Neural cell (in vitro differentiated cells): ENCODE data around the gene QDPR. TPM values are rescaled to one million over a fixed set of nuclear protein-coding genes. Genes with fewer than 3 reads are reported as not detected.

ENCODE experiments used
- H2AFZ ChIP-seq: fragments of 200-600, 300-800 bp; sonication (generic), shearing (Covaris generic); 2 replicates; pipeline ENCODE4 v1.6.0; 2014; ENCODE audit warnings: low read depth, mild to moderate bottlenecking, antibody characterized with exemption, low read length, moderate library complexity
- H3F3A ChIP-seq: fragments of 200-600 bp; shearing (Covaris generic); 2 replicates; pipeline ENCODE4 v1.6.1; 2016; ENCODE audit warnings: mild to moderate bottlenecking, moderate library complexity, mixed read lengths, antibody characterized with exemption, low read length; ENCODE audit not compliant: insufficient read depth, poor library complexity, severe bottlenecking
- H3K27ac ChIP-seq: fragments of 200-600, 300-800 bp; sonication (generic), shearing (Covaris generic); 2 replicates; pipeline ENCODE4 v1.5.1; 2014; ENCODE audit warnings: mild to moderate bottlenecking, low read length, moderate library complexity
- H3K27me3 ChIP-seq: fragments of 300-800, 200-600 bp; sonication (generic), shearing (Covaris generic); 2 replicates; pipeline ENCODE4 v1.6.0; 2014; ENCODE audit warnings: mild to moderate bottlenecking, low read depth, low read length, moderate library complexity; ENCODE audit not compliant: insufficient read depth
- H3K36me3 ChIP-seq: fragments of 300-800, 200-600 bp; sonication (generic), shearing (Covaris generic); 2 replicates; pipeline ENCODE4 v1.5.1; 2014; ENCODE audit warnings: mild to moderate bottlenecking, antibody characterized with exemption, low read length, moderate library complexity; ENCODE audit not compliant: insufficient read depth
- H3K4me2 ChIP-seq: fragments of 300-800, 200-600 bp; sonication (generic), shearing (Covaris generic); 2 replicates; pipeline ENCODE4 v1.6.0; 2014; ENCODE audit warnings: mild to moderate bottlenecking, low read length
- H3K4me3 ChIP-seq: fragments of 300-800, 200-600 bp; sonication (generic), shearing (Covaris generic); 2 replicates; pipeline ENCODE4 v1.5.1; 2014; ENCODE audit warnings: mild to moderate bottlenecking, low read length, moderate library complexity
- H3K79me2 ChIP-seq: fragments of 200-600 bp; shearing (Covaris generic); replicated peaks from 2 replicates; pipeline ENCODE4 v1.6.0; 2014; ENCODE audit warnings: mild to moderate bottlenecking, low read length, moderate library complexity; ENCODE audit not compliant: insufficient read depth
- H3K9ac ChIP-seq: fragments of 300-800, 200-600 bp; sonication (generic), shearing (Covaris generic); 2 replicates; pipeline ENCODE4 v1.6.1; 2016; ENCODE audit warnings: mild to moderate bottlenecking, low read length, mixed read lengths
- H3K9me2 ChIP-seq: fragments of 200-600 bp; shearing (Covaris generic); 2 replicates; pipeline ENCODE4 v1.6.1; 2016; ENCODE audit warnings: mild to moderate bottlenecking, low read length, mixed read lengths; ENCODE audit not compliant: insufficient read depth
- H3K9me3 ChIP-seq: fragments of 200-600, 300-800 bp; sonication (generic), shearing (Covaris generic); 2 replicates; pipeline ENCODE4 v1.6.1; 2016; ENCODE audit warnings: mild to moderate bottlenecking, mixed run types, low read length, moderate library complexity, mixed read lengths
- H4K20me1 ChIP-seq: fragments of 200-600 bp; shearing (Covaris generic); 2 replicates; pipeline ENCODE4 v1.6.1; 2016; ENCODE audit warnings: mild to moderate bottlenecking, mixed run types; ENCODE audit not compliant: insufficient read depth
- EP300 ChIP-seq: fragments of 450-650 bp; conservative IDR thresholded peaks from 2 replicates; pipeline ENCODE4 v1.6.1; 2014; ENCODE audit warnings: antibody characterized with exemption, mild to moderate bottlenecking, moderate library complexity; ENCODE audit not compliant: poor library complexity, severe bottlenecking
- EZH2 ChIP-seq: fragments of 200-600, 300-800 bp; shearing (Covaris generic), sonication (generic); IDR thresholded peaks from 2 replicates; pipeline ENCODE4 v1.6.1; 2014; ENCODE audit warnings: antibody characterized with exemption, low read length, borderline replicate concordance, mild to moderate bottlenecking; ENCODE audit not compliant: insufficient read depth, poor library complexity, severe bottlenecking
- MXI1 ChIP-seq: fragments of 450-650 bp; conservative IDR thresholded peaks from 2 replicates; pipeline ENCODE4 v1.6.1; 2014; ENCODE audit warnings: antibody characterized with exemption, mild to moderate bottlenecking; ENCODE audit not compliant: poor library complexity, severe bottlenecking
- POLR2AphosphoS5 ChIP-seq: IDR thresholded peaks from 2 replicates; pipeline ENCODE4 v1.6.1; 2012
- RAD21 ChIP-seq: fragments of 450-650 bp; conservative IDR thresholded peaks from 2 replicates; pipeline ENCODE4 v1.6.1; 2014; ENCODE audit warnings: antibody characterized with exemption, mild to moderate bottlenecking, moderate library complexity
- SMC3 ChIP-seq: fragments of 450-650 bp; conservative IDR thresholded peaks from 2 replicates; pipeline ENCODE4 v1.6.1; 2014; ENCODE audit warnings: antibody characterized with exemption, mild to moderate bottlenecking, moderate library complexity; ENCODE audit not compliant: poor library complexity
- TAF1 ChIP-seq: IDR thresholded peaks from 2 replicates; pipeline ENCODE4 v1.6.1; 2012; ENCODE audit warnings: low read depth
- polyA minus RNA-seq: library from RNA; depleted of rRNA, polyadenylated mRNA; stranded (reverse); fragments of >200 nt; gene quantifications from 2 replicates; pipeline ENCODE4 v1.2.3, GENCODE V29; 2014
- polyA plus RNA-seq: library from polyadenylated mRNA; depleted of rRNA; stranded (reverse); fragments of >200 nt; gene quantifications from 2 replicates; pipeline ENCODE4 v1.2.3, GENCODE V29; 2014
- TF ChIP-seq, protein P1 (sequence below): IDR thresholded peaks from 2 replicates; pipeline ENCODE4 v1.6.1; 2012; ENCODE audit warnings: borderline replicate concordance
- TF ChIP-seq, protein P2 (sequence below): fragments of 450-650 bp; IDR thresholded peaks from 2 replicates; pipeline ENCODE4 v1.5.1; 2014; ENCODE audit warnings: antibody characterized with exemption, mild to moderate bottlenecking, moderate library complexity; ENCODE audit not compliant: poor library complexity, severe bottlenecking

Gene QDPR
- polyA plus RNA-seq (36.8 and 37.3 TPM in 2 replicates), polyA minus RNA-seq (37.3 and 39.4 TPM in 2 replicates)

DNA sequence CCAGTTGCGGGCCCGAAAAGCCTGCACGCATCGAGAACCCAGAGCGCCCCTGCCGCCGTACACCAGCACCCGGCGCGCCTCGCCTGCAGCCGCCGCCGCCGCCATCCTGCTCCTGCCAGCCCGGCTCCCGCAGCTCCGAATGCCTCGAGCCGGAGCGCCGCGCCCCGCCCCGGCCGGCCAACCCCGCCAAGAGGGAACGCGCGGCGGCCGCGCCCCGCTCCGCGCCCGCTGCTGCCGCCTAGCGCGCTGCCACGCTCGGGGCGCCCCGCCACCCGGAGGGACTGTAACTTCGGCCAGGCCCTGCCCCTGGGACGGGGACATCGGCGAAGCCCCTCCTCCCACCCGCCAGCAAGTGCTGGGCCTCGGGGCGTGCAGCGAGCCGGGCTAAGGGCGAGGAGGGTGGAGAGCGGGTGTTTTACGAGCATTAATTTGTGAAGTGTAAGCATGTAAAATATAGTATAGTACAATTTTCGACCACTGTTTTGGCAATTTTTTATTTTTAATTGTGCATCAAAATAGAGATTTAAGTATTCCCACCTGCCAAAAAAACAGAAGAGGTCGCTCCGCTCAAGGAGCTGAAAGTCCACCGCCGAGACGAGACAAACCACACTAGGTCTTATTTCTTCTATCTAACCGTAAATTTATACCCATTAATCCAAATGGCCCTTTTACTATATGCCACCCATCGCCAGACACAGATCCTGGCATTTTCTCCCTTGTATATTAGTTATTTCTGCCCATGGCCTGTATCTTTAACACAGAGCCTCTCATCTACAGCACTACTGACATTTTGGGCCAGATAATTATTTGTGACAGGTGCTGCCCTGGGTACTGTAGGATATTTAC is at the start of gene QDPR:
TSS of gene QDPR (minus strand) at position 141 of the 846 bp plus-strand sequence. CDS start at position 105, 36 bp downstream.
- H3K4me2 ChIP-seq, result peak within 1 kb of the TSS; percentile 94
- H3K9ac ChIP-seq, result peak within 1 kb of the TSS; percentile 71
- H3K9me2 ChIP-seq, result no peaks in the 10 kb centered on the region
- no peaks in the 10 kb centered on the region for H3K79me2 ChIP-seq
- no peaks in the 10 kb centered on the region for H3K9me3 ChIP-seq
- peak; percentile 52 for TF ChIP-seq POLR2AphosphoS5
- TF ChIP-seq SMC3, result peak; percentile 60
- TF ChIP-seq EP300, result peak; percentile 30
- TF ChIP-seq RAD21, result no peak
- TF ChIP-seq, protein P1, sequence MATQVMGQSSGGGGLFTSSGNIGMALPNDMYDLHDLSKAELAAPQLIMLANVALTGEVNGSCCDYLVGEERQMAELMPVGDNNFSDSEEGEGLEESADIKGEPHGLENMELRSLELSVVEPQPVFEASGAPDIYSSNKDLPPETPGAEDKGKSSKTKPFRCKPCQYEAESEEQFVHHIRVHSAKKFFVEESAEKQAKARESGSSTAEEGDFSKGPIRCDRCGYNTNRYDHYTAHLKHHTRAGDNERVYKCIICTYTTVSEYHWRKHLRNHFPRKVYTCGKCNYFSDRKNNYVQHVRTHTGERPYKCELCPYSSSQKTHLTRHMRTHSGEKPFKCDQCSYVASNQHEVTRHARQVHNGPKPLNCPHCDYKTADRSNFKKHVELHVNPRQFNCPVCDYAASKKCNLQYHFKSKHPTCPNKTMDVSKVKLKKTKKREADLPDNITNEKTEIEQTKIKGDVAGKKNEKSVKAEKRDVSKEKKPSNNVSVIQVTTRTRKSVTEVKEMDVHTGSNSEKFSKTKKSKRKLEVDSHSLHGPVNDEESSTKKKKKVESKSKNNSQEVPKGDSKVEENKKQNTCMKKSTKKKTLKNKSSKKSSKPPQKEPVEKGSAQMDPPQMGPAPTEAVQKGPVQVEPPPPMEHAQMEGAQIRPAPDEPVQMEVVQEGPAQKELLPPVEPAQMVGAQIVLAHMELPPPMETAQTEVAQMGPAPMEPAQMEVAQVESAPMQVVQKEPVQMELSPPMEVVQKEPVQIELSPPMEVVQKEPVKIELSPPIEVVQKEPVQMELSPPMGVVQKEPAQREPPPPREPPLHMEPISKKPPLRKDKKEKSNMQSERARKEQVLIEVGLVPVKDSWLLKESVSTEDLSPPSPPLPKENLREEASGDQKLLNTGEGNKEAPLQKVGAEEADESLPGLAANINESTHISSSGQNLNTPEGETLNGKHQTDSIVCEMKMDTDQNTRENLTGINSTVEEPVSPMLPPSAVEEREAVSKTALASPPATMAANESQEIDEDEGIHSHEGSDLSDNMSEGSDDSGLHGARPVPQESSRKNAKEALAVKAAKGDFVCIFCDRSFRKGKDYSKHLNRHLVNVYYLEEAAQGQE, result peak; percentile 27
- peak; percentile 71 for TF ChIP-seq MXI1
- no peak for TF ChIP-seq TAF1
- TF ChIP-seq EZH2, result no peak
- TF ChIP-seq, protein P2, sequence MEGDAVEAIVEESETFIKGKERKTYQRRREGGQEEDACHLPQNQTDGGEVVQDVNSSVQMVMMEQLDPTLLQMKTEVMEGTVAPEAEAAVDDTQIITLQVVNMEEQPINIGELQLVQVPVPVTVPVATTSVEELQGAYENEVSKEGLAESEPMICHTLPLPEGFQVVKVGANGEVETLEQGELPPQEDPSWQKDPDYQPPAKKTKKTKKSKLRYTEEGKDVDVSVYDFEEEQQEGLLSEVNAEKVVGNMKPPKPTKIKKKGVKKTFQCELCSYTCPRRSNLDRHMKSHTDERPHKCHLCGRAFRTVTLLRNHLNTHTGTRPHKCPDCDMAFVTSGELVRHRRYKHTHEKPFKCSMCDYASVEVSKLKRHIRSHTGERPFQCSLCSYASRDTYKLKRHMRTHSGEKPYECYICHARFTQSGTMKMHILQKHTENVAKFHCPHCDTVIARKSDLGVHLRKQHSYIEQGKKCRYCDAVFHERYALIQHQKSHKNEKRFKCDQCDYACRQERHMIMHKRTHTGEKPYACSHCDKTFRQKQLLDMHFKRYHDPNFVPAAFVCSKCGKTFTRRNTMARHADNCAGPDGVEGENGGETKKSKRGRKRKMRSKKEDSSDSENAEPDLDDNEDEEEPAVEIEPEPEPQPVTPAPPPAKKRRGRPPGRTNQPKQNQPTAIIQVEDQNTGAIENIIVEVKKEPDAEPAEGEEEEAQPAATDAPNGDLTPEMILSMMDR, result peak; percentile 69
- H3K27ac ChIP-seq, result peak within 1 kb of the TSS; percentile 54
- H2AFZ ChIP-seq, result peak within 1 kb of the TSS; percentile 53
- H3F3A ChIP-seq, result no peaks in the 10 kb centered on the region
- H3K36me3 ChIP-seq, result no peaks in the 10 kb centered on the region
- H3K4me3 ChIP-seq, result peak within 1 kb of the TSS; percentile 85
- H4K20me1 ChIP-seq, result no peaks in the 10 kb centered on the region
- H3K27me3 ChIP-seq, result no peaks in the 10 kb centered on the region

DNA sequence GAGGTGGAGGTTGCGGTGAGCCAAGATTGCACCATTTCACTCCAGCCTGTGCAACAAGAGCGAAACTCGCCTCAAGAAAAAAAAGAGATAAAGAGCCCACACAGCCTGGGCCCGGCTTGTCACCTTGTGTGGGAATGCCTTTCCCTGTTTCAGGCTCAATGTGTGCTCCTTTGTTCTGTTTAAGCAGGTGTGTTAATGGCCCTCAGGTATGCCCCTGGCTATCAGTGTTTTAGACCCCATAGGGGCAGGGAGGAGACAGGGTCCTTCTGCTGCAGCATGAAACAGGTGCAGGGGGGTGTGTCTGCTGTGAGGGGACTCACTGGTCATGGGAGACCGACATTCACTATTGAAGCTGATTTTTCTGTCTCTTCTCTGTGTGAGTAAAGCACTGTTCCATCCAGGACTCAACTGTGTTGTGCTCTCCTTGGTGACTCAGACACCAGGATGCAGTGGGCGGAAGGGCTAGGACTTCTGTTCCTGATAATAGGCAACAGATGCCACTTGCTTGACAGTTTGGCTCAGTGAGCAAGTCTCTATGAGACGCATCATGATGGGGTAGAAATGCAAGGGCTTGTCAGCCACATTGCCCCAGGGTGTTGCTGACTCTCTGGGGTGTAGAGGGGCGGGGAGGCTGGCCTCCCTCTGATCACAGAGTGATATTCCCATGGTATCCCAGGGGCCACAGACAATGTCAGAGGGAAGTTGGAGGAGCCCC is 49.5 kb upstream of the QDPR start:
- no peaks in the 10 kb centered on the region for H3K27me3 ChIP-seq
- H3K27ac ChIP-seq, result no peak overlapping the region
- no peaks in the 10 kb centered on the region for H3F3A ChIP-seq
- no peak overlapping the region for H3K9ac ChIP-seq
- no peaks in the 10 kb centered on the region for H3K36me3 ChIP-seq
- no peak overlapping the region for H3K4me3 ChIP-seq
- no peaks in the 10 kb centered on the region for H3K79me2 ChIP-seq
- no peak overlapping the region for H3K4me2 ChIP-seq
- no peaks in the 10 kb centered on the region for H3K9me3 ChIP-seq
- no peaks in the 10 kb centered on the region for H3K9me2 ChIP-seq
- H4K20me1 ChIP-seq, result no peaks in the 10 kb centered on the region
- H2AFZ ChIP-seq, result no peak overlapping the region
- TF ChIP-seq MXI1 (no peak), EZH2 (no peak), SMC3 (no peak), RAD21 (no peak), POLR2AphosphoS5 (no peak), TAF1 (no peak), EP300 (no peak)
- TF ChIP-seq, protein P2, result no peak
- TF ChIP-seq, protein P1, result no peak
